ENCODE data around the gene SULT1C2.
"Not testable (repeated sequence)": the region's sequence is repeated elsewhere in the genome, so short reads cannot be mapped to it uniquely, and the experiment has no call there.

Gene SULT1C2

DNA sequence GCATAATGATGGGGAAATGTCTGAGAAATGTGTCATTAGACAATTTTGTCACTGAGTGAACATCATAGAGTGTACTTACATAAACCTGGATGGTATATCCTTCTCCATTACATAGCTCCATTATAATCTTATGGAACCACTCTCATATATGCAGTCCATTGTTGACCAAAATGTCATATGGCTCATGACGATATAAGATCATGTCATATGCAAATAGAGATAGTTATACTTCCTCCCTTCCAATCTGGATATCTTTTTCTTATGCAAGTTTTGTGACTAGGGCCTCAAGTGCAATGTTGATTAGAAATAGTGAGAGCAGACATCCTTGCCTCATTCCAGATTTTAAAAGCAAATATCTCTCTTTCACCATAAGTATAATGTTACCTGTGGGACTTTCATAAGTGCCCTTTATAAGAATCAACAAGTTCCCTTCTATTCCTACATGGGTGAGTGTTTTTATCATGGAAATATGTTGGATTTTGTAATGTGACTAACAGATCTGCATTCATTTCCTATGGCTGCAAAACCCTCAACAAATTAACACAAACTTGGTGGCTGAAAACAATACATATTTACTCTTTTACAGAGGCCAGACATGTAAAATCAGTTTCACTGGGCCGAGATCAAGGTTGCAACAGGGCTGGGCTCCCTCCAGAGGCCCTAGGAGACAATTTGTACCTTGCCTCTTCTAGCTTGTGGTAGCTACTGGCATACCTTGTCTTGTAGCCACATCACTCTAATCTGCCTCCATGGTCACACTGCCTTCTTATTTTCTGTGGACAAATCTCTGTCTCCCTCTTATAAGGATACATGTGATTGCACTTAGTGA, 67.4 kb downstream of the SULT1C2 start:
- DNase-seq, result no peak

DNA sequence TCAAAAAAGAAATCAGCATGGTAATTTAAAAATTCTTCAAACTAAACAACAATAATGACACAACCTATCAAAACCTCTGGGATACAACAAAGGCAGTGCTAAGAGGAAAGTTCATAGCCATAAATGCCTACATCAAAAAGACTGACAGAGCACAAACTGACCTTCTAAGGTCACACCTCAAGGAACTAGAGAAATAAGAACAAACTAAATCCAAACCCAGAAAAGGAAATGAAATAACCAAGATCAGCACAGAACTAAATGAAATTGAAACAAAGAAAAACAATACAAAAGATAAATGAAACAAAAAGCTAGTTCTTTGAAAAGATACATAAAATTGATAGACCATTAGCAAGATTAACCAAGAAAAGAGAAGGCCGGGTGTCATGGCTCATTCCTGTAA, 70.6 kb downstream of the SULT1C2 start:
- DNase-seq, result not testable (repeated sequence)

Measured in NCI-H345 (cell line).